Neural cell (in vitro differentiated cells): Measurements from ENCODE around the gene DPH3. TPM values are rescaled to one million over a fixed set of nuclear protein-coding genes. Genes with fewer than 3 reads are reported as not detected.

ENCODE experiments used
- H2AFZ ChIP-seq: fragments of 200-600, 300-800 bp; sonication (generic), shearing (Covaris generic); 2 replicates; pipeline ENCODE4 v1.6.0; 2014; ENCODE audit warnings: low read depth, mild to moderate bottlenecking, antibody characterized with exemption, low read length, moderate library complexity
- H3F3A ChIP-seq: fragments of 200-600 bp; shearing (Covaris generic); 2 replicates; pipeline ENCODE4 v1.6.1; 2016; ENCODE audit warnings: mild to moderate bottlenecking, moderate library complexity, mixed read lengths, antibody characterized with exemption, low read length; ENCODE audit not compliant: insufficient read depth, poor library complexity, severe bottlenecking
- H3K27ac ChIP-seq: fragments of 200-600, 300-800 bp; sonication (generic), shearing (Covaris generic); 2 replicates; pipeline ENCODE4 v1.5.1; 2014; ENCODE audit warnings: mild to moderate bottlenecking, low read length, moderate library complexity
- H3K27me3 ChIP-seq: fragments of 300-800, 200-600 bp; sonication (generic), shearing (Covaris generic); 2 replicates; pipeline ENCODE4 v1.6.0; 2014; ENCODE audit warnings: mild to moderate bottlenecking, low read depth, low read length, moderate library complexity; ENCODE audit not compliant: insufficient read depth
- H3K36me3 ChIP-seq: fragments of 300-800, 200-600 bp; sonication (generic), shearing (Covaris generic); 2 replicates; pipeline ENCODE4 v1.5.1; 2014; ENCODE audit warnings: mild to moderate bottlenecking, antibody characterized with exemption, low read length, moderate library complexity; ENCODE audit not compliant: insufficient read depth
- H3K4me2 ChIP-seq: fragments of 300-800, 200-600 bp; sonication (generic), shearing (Covaris generic); 2 replicates; pipeline ENCODE4 v1.6.0; 2014; ENCODE audit warnings: mild to moderate bottlenecking, low read length
- H3K4me3 ChIP-seq: fragments of 300-800, 200-600 bp; sonication (generic), shearing (Covaris generic); 2 replicates; pipeline ENCODE4 v1.5.1; 2014; ENCODE audit warnings: mild to moderate bottlenecking, low read length, moderate library complexity
- H3K79me2 ChIP-seq: fragments of 200-600 bp; shearing (Covaris generic); replicated peaks from 2 replicates; pipeline ENCODE4 v1.6.0; 2014; ENCODE audit warnings: mild to moderate bottlenecking, low read length, moderate library complexity; ENCODE audit not compliant: insufficient read depth
- H3K9ac ChIP-seq: fragments of 300-800, 200-600 bp; sonication (generic), shearing (Covaris generic); 2 replicates; pipeline ENCODE4 v1.6.1; 2016; ENCODE audit warnings: mild to moderate bottlenecking, low read length, mixed read lengths
- H3K9me2 ChIP-seq: fragments of 200-600 bp; shearing (Covaris generic); 2 replicates; pipeline ENCODE4 v1.6.1; 2016; ENCODE audit warnings: mild to moderate bottlenecking, low read length, mixed read lengths; ENCODE audit not compliant: insufficient read depth
- H3K9me3 ChIP-seq: fragments of 200-600, 300-800 bp; sonication (generic), shearing (Covaris generic); 2 replicates; pipeline ENCODE4 v1.6.1; 2016; ENCODE audit warnings: mild to moderate bottlenecking, mixed run types, low read length, moderate library complexity, mixed read lengths
- H4K20me1 ChIP-seq: fragments of 200-600 bp; shearing (Covaris generic); 2 replicates; pipeline ENCODE4 v1.6.1; 2016; ENCODE audit warnings: mild to moderate bottlenecking, mixed run types; ENCODE audit not compliant: insufficient read depth
- EP300 ChIP-seq: fragments of 450-650 bp; conservative IDR thresholded peaks from 2 replicates; pipeline ENCODE4 v1.6.1; 2014; ENCODE audit warnings: antibody characterized with exemption, mild to moderate bottlenecking, moderate library complexity; ENCODE audit not compliant: poor library complexity, severe bottlenecking
- EZH2 ChIP-seq: fragments of 200-600, 300-800 bp; shearing (Covaris generic), sonication (generic); IDR thresholded peaks from 2 replicates; pipeline ENCODE4 v1.6.1; 2014; ENCODE audit warnings: antibody characterized with exemption, low read length, borderline replicate concordance, mild to moderate bottlenecking; ENCODE audit not compliant: insufficient read depth, poor library complexity, severe bottlenecking
- MXI1 ChIP-seq: fragments of 450-650 bp; conservative IDR thresholded peaks from 2 replicates; pipeline ENCODE4 v1.6.1; 2014; ENCODE audit warnings: antibody characterized with exemption, mild to moderate bottlenecking; ENCODE audit not compliant: poor library complexity, severe bottlenecking
- POLR2AphosphoS5 ChIP-seq: IDR thresholded peaks from 2 replicates; pipeline ENCODE4 v1.6.1; 2012
- RAD21 ChIP-seq: fragments of 450-650 bp; conservative IDR thresholded peaks from 2 replicates; pipeline ENCODE4 v1.6.1; 2014; ENCODE audit warnings: antibody characterized with exemption, mild to moderate bottlenecking, moderate library complexity
- SMC3 ChIP-seq: fragments of 450-650 bp; conservative IDR thresholded peaks from 2 replicates; pipeline ENCODE4 v1.6.1; 2014; ENCODE audit warnings: antibody characterized with exemption, mild to moderate bottlenecking, moderate library complexity; ENCODE audit not compliant: poor library complexity
- TAF1 ChIP-seq: IDR thresholded peaks from 2 replicates; pipeline ENCODE4 v1.6.1; 2012; ENCODE audit warnings: low read depth
- polyA plus RNA-seq: library from polyadenylated mRNA; depleted of rRNA; stranded (reverse); fragments of >200 nt; gene quantifications from 2 replicates; pipeline ENCODE4 v1.2.3, GENCODE V29; 2014
- TF ChIP-seq, protein P1 (sequence below): IDR thresholded peaks from 2 replicates; pipeline ENCODE4 v1.6.1; 2012; ENCODE audit warnings: borderline replicate concordance
- TF ChIP-seq, protein P2 (sequence below): fragments of 450-650 bp; IDR thresholded peaks from 2 replicates; pipeline ENCODE4 v1.5.1; 2014; ENCODE audit warnings: antibody characterized with exemption, mild to moderate bottlenecking, moderate library complexity; ENCODE audit not compliant: poor library complexity, severe bottlenecking

The DPH3 gene
- polyA plus RNA-seq, 1 donor from 2014 or later = 38.5 TPM

DNA sequence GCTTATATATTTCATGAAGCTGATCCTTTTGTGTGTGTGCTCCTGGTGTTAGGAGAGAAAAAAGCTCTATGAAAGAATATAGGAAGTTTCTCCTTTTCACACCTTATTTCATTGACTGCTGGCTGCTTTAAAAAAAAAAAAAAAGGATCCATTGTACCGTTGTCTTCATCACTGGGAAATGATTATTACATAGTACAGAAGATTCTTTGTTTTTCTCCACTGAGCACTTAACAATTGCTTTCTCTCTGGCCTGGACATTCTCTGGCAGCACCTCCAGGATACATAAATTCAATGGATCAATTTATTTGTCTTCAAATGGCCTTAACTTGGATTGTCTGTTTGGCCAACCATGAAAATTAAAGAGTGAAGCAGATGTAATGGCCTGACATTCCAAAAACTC is 37.2 kb downstream of the DPH3 start:
- Histone ChIP-seq H3K27me3 (no peaks in the 10 kb centered on the region), H4K20me1 (no peaks in the 10 kb centered on the region), H3K27ac (no peak overlapping the region), H3F3A (no peaks in the 10 kb centered on the region), H3K4me2 (no peak overlapping the region), H3K9ac (no peak overlapping the region), H2AFZ (no peak overlapping the region), H3K79me2 (no peaks in the 10 kb centered on the region), H3K4me3 (no peak overlapping the region), H3K9me2 (no peaks in the 10 kb centered on the region), H3K36me3 (no peaks in the 10 kb centered on the region), H3K9me3 (no peaks in the 10 kb centered on the region)
- no peak for TF ChIP-seq EZH2
- no peak for TF ChIP-seq TAF1
- TF ChIP-seq RAD21 = no peak
- no peak for TF ChIP-seq POLR2AphosphoS5
- TF ChIP-seq, protein P1, sequence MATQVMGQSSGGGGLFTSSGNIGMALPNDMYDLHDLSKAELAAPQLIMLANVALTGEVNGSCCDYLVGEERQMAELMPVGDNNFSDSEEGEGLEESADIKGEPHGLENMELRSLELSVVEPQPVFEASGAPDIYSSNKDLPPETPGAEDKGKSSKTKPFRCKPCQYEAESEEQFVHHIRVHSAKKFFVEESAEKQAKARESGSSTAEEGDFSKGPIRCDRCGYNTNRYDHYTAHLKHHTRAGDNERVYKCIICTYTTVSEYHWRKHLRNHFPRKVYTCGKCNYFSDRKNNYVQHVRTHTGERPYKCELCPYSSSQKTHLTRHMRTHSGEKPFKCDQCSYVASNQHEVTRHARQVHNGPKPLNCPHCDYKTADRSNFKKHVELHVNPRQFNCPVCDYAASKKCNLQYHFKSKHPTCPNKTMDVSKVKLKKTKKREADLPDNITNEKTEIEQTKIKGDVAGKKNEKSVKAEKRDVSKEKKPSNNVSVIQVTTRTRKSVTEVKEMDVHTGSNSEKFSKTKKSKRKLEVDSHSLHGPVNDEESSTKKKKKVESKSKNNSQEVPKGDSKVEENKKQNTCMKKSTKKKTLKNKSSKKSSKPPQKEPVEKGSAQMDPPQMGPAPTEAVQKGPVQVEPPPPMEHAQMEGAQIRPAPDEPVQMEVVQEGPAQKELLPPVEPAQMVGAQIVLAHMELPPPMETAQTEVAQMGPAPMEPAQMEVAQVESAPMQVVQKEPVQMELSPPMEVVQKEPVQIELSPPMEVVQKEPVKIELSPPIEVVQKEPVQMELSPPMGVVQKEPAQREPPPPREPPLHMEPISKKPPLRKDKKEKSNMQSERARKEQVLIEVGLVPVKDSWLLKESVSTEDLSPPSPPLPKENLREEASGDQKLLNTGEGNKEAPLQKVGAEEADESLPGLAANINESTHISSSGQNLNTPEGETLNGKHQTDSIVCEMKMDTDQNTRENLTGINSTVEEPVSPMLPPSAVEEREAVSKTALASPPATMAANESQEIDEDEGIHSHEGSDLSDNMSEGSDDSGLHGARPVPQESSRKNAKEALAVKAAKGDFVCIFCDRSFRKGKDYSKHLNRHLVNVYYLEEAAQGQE = no peak
- TF ChIP-seq SMC3 = no peak
- TF ChIP-seq MXI1 = no peak
- TF ChIP-seq, protein P2, sequence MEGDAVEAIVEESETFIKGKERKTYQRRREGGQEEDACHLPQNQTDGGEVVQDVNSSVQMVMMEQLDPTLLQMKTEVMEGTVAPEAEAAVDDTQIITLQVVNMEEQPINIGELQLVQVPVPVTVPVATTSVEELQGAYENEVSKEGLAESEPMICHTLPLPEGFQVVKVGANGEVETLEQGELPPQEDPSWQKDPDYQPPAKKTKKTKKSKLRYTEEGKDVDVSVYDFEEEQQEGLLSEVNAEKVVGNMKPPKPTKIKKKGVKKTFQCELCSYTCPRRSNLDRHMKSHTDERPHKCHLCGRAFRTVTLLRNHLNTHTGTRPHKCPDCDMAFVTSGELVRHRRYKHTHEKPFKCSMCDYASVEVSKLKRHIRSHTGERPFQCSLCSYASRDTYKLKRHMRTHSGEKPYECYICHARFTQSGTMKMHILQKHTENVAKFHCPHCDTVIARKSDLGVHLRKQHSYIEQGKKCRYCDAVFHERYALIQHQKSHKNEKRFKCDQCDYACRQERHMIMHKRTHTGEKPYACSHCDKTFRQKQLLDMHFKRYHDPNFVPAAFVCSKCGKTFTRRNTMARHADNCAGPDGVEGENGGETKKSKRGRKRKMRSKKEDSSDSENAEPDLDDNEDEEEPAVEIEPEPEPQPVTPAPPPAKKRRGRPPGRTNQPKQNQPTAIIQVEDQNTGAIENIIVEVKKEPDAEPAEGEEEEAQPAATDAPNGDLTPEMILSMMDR = no peak

DNA sequence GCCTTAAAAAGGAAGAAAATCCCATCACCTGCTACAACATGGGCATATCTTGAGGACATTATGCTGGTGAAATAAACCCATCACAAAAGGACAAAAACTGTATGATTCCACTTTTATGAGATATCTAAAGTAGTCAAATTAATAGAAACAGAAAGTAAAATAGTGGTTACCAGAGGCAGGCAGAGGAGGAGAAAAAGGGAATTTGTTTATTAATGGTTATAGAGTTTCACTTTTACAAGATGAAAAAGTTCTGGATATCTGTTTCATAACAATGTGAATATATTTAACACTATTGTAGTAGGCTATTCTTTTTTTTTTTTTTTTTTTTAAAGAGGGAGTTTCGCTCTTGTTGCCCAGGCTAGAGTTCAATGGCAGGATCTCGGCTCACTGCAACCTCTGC is 40.4 kb downstream of the DPH3 start:
- Histone ChIP-seq H4K20me1 (no peaks in the 10 kb centered on the region), H3K36me3 (no peaks in the 10 kb centered on the region), H3K4me2 (no peak overlapping the region), H3K4me3 (no peak overlapping the region), H3F3A (no peaks in the 10 kb centered on the region), H3K9me3 (no peaks in the 10 kb centered on the region), H3K9me2 (no peaks in the 10 kb centered on the region), H2AFZ (no peak overlapping the region), H3K27me3 (no peaks in the 10 kb centered on the region), H3K27ac (no peak overlapping the region), H3K9ac (no peak overlapping the region), H3K79me2 (no peaks in the 10 kb centered on the region)
- TF ChIP-seq EP300 = no peak
- TF ChIP-seq POLR2AphosphoS5 = no peak
- no peak for TF ChIP-seq RAD21
- TF ChIP-seq, protein P1 = no peak
- TF ChIP-seq, protein P2 = no peak
- no peak for TF ChIP-seq TAF1
- TF ChIP-seq MXI1 = no peak
- no peak for TF ChIP-seq EZH2
- no peak for TF ChIP-seq SMC3
